Measurements from ENCODE around the gene VWA5B2. TPM values are rescaled to one million over a fixed set of nuclear protein-coding genes. Genes with fewer than 3 reads are reported as not detected.

Gene VWA5B2
- total and polyA plus RNA-seq, 2 of the 13 experiments (the other 11 are each of a cell fraction or from before 2014, with no cell fraction given) = 0.03 to 0.04 TPM

DNA sequence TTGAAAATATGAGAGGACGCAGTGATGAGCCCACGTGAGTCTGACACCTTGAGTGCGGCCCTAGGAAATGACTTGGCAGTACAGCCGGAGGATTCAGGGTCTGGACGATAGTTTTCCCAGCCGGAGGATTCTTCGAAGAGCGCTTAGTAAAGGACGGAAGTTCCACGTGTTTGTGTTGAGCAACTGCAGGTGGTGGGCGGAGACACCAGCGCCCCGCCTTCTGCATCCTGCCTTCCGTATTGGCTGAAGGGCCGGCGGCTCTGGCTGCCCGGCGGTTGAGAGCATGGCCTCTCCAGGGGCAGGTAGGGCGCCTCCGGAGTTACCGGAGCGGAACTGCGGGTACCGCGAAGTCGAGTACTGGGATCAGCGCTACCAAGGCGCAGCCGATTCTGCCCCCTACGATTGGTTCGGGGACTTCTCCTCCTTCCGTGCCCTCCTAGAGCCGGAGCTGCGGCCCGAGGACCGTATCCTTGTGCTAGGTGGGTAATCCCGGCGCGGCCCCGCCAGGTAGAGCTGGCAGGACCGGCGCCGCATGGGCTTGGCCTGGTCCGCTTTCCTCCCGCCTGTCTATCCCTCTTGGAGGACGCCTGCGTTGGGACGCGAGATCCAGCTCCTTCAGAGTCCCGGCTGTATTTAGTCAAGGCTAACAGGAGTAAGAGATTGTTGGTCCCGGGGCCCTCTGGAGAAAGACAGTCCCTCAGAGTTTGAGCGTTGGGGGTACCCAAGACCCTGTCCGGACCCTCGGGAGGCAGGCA is 20.2 kb downstream of the VWA5B2 start, which contains the start of gene EEF1AKMT4 (continued):
- peak; percentile 88 for TF ChIP-seq THAP11 (CRISPR knock-in tag; IDR thresholded peaks at IDR 0.05)
- TF ChIP-seq CREM (IDR thresholded peaks at IDR 0.05) = 0 out of 2 replicates have a peak, but pooled peaks have one; percentile 31
- TF ChIP-seq CREM (CRISPR knock-in tag; IDR thresholded peaks at IDR 0.05) = no peak
- TF ChIP-seq, protein P1, sequence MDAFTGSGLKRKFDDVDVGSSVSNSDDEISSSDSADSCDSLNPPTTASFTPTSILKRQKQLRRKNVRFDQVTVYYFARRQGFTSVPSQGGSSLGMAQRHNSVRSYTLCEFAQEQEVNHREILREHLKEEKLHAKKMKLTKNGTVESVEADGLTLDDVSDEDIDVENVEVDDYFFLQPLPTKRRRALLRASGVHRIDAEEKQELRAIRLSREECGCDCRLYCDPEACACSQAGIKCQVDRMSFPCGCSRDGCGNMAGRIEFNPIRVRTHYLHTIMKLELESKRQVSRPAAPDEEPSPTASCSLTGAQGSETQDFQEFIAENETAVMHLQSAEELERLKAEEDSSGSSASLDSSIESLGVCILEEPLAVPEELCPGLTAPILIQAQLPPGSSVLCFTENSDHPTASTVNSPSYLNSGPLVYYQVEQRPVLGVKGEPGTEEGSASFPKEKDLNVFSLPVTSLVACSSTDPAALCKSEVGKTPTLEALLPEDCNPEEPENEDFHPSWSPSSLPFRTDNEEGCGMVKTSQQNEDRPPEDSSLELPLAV (CRISPR knock-in tag; conservative IDR thresholded peaks at IDR 0.05; ENCODE audit: low read depth) = no peak
- no peak for TF ChIP-seq REL (CRISPR knock-in tag; conservative IDR thresholded peaks at IDR 0.05)
- TF ChIP-seq SNAI1 (CRISPR knock-in tag; IDR thresholded peaks at IDR 0.05; ENCODE audit: borderline replicate concordance) = no peak
- peak; percentile 46; the same call in 1 of the 2 replicates for TF ChIP-seq HCFC1 (IDR thresholded peaks at IDR 0.05; ENCODE audit: low read depth, low read length)
- peak; percentile 85 for TF ChIP-seq BHLHE40 (IDR thresholded peaks at IDR 0.05; ENCODE audit: low read length)
- TF ChIP-seq EZH2 (conservative IDR thresholded peaks at IDR 0.05; ENCODE audit: low read depth, low read length) = no peak
- 0 out of 2 replicates have a peak, but pooled peaks have one; percentile 1 for TF ChIP-seq ZNF343 (CRISPR knock-in tag; IDR thresholded peaks at IDR 0.05)
- TF ChIP-seq, protein P2, sequence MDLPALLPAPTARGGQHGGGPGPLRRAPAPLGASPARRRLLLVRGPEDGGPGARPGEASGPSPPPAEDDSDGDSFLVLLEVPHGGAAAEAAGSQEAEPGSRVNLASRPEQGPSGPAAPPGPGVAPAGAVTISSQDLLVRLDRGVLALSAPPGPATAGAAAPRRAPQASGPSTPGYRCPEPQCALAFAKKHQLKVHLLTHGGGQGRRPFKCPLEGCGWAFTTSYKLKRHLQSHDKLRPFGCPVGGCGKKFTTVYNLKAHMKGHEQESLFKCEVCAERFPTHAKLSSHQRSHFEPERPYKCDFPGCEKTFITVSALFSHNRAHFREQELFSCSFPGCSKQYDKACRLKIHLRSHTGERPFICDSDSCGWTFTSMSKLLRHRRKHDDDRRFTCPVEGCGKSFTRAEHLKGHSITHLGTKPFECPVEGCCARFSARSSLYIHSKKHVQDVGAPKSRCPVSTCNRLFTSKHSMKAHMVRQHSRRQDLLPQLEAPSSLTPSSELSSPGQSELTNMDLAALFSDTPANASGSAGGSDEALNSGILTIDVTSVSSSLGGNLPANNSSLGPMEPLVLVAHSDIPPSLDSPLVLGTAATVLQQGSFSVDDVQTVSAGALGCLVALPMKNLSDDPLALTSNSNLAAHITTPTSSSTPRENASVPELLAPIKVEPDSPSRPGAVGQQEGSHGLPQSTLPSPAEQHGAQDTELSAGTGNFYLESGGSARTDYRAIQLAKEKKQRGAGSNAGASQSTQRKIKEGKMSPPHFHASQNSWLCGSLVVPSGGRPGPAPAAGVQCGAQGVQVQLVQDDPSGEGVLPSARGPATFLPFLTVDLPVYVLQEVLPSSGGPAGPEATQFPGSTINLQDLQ (CRISPR knock-in tag; IDR thresholded peaks at IDR 0.05) = no peak
- no peak for TF ChIP-seq TEAD2 (CRISPR knock-in tag; IDR thresholded peaks at IDR 0.05)
- peak; percentile 46; the same call in 1 of the 2 replicates for TF ChIP-seq ZNF792 (CRISPR knock-in tag; IDR thresholded peaks at IDR 0.05)
- TF ChIP-seq, protein P3, sequence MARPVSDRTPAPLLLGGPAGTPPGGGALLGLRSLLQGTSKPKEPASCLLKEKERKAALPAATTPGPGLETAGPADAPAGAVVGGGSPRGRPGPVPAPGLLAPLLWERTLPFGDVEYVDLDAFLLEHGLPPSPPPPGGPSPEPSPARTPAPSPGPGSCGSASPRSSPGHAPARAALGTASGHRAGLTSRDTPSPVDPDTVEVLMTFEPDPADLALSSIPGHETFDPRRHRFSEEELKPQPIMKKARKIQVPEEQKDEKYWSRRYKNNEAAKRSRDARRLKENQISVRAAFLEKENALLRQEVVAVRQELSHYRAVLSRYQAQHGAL (CRISPR knock-in tag; IDR thresholded peaks at IDR 0.05; ENCODE audit: not compliant biosample characterization) = no peak
- TF ChIP-seq, protein P4, sequence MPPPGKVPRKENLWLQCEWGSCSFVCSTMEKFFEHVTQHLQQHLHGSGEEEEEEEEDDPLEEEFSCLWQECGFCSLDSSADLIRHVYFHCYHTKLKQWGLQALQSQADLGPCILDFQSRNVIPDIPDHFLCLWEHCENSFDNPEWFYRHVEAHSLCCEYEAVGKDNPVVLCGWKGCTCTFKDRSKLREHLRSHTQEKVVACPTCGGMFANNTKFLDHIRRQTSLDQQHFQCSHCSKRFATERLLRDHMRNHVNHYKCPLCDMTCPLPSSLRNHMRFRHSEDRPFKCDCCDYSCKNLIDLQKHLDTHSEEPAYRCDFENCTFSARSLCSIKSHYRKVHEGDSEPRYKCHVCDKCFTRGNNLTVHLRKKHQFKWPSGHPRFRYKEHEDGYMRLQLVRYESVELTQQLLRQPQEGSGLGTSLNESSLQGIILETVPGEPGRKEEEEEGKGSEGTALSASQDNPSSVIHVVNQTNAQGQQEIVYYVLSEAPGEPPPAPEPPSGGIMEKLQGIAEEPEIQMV (CRISPR knock-in tag; IDR thresholded peaks at IDR 0.05; ENCODE audit: low read depth) = no peak; the same call in 1 of the 2 replicates
- TF ChIP-seq HOXA7 (CRISPR knock-in tag; IDR thresholded peaks at IDR 0.05) = no peak
- TF ChIP-seq SCMH1 (CRISPR knock-in tag; IDR thresholded peaks at IDR 0.05; ENCODE audit: borderline replicate concordance) = no peak
- TF ChIP-seq, protein P5, sequence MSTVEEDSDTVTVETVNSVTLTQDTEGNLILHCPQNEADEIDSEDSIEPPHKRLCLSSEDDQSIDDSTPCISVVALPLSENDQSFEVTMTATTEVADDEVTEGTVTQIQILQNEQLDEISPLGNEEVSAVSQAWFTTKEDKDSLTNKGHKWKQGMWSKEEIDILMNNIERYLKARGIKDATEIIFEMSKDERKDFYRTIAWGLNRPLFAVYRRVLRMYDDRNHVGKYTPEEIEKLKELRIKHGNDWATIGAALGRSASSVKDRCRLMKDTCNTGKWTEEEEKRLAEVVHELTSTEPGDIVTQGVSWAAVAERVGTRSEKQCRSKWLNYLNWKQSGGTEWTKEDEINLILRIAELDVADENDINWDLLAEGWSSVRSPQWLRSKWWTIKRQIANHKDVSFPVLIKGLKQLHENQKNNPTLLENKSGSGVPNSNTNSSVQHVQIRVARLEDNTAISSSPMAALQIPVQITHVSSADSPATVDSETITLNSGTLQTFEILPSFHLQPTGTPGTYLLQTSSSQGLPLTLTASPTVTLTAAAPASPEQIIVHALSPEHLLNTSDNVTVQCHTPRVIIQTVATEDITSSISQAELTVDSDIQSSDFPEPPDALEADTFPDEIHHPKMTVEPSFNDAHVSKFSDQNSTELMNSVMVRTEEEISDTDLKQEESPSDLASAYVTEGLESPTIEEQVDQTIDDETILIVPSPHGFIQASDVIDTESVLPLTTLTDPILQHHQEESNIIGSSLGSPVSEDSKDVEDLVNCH (CRISPR knock-in tag; IDR thresholded peaks at IDR 0.05) = no peak
- no peak for TF ChIP-seq ZNF780A (CRISPR knock-in tag; IDR thresholded peaks at IDR 0.05)
- TF ChIP-seq ZSCAN20 (CRISPR knock-in tag; IDR thresholded peaks at IDR 0.05; ENCODE audit: borderline replicate concordance) = peak; percentile 40; the same call in 1 of the 2 replicates
- TF ChIP-seq AGO2 (optimal IDR thresholded peaks at IDR 0.05; ENCODE audit: low read depth, low read length) = no peak

All from HepG2 (cell line).